Daoy (cell line): ENCODE measurements around the gene C2orf68. TPM values are rescaled to one million over a fixed set of nuclear protein-coding genes. Genes with fewer than 3 reads are reported as not detected.
A peak's percentile ranks its signal among the peaks of the same experiment; 100 is the strongest.
"Not testable (repeated sequence)": the region's sequence is repeated elsewhere in the genome, so short reads cannot be mapped to it uniquely, and the experiment has no call there.

ENCODE experiments used
- DNase-seq: peaks from one replicate; pipeline ENCODE4 v3.0.0-alpha.2; 2015; ENCODE audit warnings: low read depth
- total RNA-seq: library from RNA; depleted of rRNA; stranded (reverse); fragments of >200 nt; shearing (Covaris generic); gene quantifications from 2 replicates; pipeline ENCODE4 v1.2.3, GENCODE V29; 2014; rRNA removed

Gene C2orf68
- total RNA-seq, 1 experiment from 2014 or later = 9.4 TPM

DNA sequence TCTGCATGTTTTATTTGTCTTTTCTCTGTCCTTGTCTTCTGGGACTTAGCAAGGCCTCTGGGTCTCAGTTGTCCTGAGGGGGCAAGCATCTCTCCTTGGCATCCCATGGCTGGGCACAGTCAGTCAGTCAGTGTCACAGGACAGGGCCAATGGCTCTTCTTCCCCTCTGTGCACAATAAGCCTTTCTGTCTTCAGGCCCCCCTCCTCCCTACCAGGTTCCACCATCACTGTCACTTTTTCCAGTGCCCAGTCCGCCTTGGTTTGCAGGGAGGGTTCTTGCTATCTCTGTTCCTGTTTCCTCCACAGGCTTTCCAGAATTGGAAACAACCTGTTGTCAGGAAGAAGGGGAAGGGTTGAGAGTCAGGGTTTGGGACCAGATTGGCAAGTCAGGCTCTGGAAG lies 29.4 kb downstream of the C2orf68 start:
- no peak for DNase-seq

DNA sequence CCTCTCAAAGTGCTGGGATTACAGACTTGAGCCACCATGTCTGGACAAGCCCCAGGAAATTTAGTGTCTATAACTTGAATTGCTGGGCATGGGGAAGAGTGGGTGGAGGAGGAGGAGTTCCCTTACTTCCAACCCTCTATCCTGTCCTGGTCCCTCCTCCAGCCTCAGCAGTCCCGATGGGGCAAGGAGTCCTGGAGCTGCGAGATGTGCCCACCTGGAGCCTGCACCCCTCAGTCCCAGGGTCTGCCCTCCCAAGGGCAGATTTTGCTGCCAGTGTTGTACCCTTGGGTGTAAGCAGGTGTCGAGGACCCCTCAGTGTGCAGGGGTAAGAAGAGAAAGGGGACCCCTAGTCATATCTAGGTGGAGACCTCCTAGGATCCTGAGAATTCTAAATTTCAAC lies 31.7 kb downstream of the C2orf68 start:
- no peak for DNase-seq

DNA sequence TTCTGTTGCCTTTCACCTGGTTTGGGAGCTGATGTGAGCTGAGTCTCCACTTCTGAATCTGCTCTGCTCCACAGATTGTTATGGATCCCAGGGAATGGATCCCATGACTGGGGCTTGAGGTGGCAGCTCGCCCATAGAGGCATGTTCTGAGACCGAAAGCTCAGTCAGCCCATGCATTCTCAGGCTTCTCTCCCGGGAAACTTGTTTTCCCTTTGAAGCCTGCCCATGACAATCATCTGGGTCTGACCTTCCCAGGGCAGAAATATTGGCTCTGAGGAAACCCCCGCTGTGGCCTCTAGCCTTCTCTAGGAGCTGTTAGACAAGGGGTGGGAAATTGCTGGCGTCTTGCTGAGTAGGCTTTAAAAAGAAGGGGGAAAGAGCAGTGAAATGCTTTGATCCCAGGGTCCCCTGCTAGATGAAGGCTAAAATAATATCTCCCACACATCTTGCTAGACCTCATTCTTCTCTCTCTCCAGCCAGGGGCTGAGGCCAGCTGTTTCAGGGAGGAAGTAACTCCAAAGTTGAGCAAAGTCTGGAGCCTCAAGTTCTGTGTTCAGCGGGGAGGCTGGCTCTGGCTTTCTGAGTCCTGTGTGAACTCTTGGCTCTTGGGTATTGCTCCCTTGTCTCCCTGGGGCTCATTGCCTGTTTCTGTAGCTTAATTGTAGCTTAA lies 32.5 kb downstream of the C2orf68 start:
- DNase-seq = no peak

DNA sequence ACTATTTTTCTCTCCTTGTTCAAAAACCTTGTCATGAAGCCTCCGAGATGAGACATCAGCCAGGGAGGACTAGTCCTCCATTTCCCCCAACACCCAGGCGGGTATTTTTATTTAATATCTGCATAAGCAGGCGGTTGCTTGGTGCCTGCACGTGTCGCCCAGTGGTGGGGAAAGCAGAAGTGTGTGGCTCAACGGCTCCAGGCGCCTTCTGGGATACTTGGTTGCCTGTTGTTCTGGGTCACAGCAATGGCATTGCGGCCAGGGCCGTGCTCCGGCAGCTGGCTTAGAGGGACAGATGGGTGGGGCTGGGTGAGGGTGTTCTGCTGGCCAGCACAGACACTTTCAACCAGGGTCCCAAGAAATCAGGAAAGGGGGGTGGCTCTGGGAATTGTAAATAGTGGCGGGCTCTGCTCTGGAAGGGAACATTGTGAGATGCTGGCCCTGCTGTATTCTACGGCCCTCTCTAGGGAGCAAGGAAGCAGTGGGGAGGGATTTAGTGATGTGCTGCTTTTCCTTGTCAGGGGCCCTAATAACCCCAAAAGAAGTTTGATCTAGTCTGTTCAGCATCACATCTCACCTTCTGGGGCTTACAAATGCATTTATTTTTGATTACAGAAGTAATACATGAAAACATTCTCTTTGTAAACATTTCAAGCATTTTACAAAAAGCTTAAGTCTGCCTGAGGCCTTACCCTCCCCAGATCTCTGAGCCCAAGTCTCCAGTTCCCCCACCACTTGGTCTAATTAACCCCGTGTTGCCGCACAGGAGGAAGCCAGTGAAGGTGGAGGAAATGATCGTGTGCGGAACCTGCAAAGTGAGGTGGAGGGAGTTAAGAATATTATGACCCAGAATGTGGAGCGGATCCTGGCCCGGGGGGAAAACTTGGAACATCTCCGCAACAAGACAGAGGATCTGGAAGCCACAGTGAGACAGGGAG lies 33.4 kb downstream of the C2orf68 start:
- no peak for DNase-seq

DNA sequence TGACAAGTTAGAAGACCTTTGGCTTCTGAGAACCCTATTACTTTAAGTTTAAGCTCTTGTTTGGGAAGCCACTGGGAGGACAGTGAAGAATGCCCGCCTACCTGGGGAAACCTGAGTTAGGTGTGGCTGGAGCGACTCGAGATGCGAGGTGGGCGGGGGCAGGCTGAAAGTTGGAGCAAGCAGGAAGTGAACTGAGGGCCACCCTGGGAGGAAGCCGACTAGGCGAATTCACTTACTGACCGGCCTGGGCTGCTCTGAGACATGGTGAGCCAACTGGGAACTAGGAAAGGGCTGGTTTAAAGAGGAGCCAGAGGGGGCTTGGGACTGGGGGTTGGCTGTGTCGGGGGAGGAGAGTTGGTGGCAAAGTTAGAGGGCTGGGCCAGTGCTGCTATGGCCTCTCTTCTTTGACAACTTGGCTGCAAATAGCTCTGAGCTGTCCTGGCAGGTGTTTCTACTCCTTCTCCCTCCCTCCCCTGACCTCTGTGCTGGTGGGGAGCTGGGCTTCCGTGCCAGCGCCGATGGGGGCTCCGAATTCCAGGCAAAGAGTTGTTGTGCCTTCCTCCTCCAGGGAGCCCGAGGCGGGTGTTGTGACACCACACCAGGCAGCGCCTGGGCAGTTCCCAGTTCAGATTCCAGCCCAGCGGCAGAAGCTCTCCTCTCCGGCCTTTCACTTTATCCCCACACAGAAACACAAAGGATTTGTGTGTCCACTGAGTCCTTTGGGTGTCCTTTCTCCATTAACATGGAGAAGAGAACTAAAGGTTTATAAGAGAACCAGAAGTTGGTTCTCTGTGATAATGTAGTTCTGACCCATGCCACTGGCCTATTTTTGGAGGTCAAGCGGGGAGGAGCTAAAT lies 34.3 kb downstream of the C2orf68 start, which contains the start of gene VAMP8:
VAMP8 (plus strand) TSS at position 201 of the 857 bp plus-strand sequence; CDS start at position 262, 61 bp downstream.
- DNase-seq = peak; percentile 31

DNA sequence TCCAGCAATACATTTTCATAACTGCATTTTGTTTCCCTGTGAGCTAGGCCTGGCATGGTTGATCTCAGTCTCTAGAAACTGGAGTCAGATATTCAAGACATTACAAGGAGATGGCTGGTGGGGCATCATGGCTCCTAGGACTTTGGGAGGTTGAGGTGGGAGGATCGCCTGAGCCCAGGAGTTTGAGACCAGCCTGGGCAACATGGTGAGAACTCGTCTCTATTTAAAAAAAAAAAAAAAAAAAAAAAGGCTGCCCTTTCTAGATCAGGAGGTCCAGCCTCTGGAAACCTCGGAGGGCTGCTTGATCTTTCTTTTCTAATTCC lies 34.8 kb downstream of the C2orf68 start:
- DNase-seq = no peak

DNA sequence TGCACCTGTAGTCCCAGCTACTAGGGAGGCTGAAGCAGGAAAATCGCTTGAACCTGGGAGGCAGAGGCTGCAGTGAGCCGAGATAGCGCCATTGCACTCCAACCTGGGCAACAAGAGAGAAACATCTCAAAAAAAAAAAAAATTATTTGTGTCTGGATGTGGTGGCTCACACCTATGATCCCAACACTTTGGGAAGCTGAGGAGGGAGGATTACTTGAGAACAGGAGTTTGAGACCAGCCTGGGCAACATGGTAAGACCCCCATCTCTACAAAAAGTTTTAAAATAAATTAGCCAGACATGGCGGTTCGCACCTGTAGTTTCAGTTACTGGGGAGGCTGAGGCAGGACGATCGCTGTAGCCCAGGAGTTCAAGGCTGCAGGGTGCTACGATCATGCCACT lies 36.1 kb downstream of the C2orf68 start:
- DNase-seq = no peak

DNA sequence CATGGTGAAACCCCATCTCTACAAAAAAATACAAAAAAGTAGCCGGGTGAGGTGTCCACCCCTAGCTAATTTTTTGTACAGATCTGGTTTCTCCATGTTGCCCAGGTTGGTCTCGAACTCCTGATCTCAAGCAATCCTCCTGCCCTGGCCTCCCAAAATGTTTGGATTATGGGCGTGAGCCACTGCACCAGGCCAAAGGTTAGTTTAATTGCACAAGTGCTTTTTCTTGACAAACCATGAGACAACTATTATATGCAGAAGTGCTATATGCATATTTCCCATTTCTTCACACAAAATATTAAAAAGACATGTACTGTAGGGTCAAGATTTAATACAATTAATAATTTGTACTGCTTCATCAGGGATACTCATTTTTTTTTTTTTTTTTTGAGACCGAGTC lies 45.6 kb downstream of the C2orf68 start:
- no peak for DNase-seq

DNA sequence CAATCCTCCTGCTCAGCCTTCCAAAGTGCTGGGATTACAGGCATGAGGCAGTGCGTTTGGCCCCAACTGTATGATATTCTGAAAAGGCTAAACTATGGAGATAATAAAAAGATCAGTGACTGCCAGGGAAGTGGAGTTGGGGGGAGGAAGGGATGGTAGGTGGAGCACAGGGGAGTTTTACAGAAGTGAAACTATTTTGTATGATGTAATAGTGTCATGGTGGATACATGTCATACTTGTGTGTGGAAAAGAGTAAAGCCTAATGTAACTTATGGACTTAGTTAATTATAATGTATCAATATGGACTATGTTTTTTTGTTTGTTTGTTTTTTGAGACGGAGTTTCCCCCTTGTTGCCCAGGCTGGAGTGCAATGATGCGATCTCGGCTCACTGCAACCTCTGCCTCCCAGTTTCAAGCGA lies 47.7 kb downstream of the C2orf68 start:
- DNase-seq = no peak

DNA sequence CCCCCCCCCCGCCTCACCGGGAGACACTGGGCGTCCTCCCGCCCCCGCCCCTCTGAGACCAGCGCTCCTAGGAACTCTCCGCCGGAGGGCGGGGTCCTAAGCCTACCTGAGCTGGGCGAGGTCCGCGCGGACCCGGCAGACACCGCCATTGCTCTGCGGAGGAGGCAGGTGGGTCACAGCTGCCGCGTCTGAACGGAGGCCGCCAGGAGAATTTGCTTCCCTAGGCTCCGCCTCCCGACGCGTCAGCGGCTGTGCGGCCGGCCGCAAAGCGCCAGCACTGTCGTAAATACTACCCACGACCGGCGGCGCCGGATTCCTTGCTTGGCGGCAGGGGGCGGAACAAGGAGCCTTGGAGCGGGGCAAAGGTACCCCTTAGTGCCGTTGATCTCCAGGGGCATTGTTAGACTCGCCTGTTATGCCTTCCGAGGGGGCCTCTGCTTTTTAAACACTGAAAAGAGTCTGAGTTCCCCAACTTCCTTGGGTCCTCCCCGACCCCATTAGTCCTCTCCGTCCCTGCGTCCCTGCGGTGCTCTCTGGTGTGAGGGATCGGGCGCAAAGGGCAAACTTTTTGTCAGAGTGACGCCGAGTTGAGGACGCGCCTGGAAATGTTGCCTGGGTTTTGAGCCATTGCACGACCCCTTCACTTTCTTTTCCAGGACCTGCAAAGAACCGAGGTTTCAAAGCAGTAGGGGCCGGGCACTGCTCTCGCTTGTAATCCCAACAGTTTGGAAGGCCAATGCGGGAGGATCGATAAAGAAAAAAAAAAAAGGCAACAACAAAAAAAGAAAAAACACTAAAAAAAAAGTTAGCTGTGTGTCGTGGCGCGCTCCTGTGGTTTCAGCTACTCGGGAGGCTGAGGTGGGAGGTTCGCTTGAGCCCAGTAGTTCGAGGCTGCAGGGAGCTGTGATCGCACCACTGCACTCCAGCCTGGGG lies 50.3 kb downstream of the C2orf68 start, which contains the start of gene GGCX:
GGCX (minus strand) TSS at position 214 of the 933 bp plus-strand sequence; CDS start at position 149, 65 bp downstream.
- DNase-seq = peak; percentile 96

DNA sequence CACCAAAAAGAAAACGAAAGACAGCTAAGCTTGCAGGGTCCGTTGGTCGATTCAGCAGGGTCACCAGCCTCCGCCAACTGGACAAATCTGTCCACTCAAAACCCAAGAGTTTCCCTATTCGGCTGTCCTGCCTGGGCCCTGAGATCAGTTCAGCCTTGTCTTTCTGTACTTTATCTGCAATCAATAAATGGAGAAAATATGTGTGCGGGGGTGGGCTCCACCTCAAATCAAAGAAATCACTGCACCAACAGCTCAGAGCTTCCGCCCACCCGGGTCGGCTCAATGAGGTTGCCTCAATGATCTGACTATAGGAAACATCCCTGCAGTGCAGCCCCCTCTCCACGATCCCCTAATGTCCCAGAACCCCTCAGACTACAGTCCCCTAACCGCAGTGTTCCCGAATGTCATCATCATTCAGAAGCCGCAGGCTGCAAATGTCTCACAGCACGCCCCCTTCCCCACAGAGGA lies 51.0 kb downstream of the C2orf68 start:
- DNase-seq = no peak

DNA sequence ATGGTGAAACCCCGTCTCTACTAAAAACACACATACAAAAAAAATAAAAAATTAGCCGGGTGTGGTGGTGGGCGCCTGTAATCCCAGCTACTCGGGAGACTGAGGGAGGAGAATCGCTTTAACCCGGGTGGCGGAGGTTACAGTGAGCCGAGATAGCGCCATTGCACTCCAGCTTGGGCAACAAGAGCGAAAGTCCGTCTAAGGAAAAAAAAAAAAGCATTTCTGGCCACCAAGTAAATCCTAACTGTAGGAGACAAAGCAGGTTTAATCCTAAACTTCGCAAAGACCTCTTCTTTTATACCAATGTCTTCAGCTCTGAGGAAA lies 51.5 kb downstream of the C2orf68 start:
- not testable (repeated sequence) for DNase-seq

DNA sequence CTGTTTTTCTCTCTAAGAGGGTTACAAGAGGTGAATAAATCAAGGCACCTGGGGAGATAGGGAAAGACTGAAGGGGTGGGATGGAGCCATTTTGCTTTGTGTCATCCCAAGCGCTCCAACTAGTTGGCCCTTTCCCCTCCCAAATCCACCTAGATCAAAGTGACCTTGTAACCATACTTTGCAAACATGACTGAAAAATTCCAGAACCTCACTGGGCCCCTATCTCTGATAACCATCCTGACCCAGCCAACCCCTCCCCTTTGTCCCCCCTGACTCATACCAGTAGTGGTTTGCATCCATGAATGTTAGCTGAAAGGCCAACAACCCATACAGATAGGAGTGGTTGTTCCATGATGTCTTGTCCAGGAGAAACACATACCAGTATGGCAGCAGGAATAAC lies 53.7 kb downstream of the C2orf68 start:
- no peak for DNase-seq

DNA sequence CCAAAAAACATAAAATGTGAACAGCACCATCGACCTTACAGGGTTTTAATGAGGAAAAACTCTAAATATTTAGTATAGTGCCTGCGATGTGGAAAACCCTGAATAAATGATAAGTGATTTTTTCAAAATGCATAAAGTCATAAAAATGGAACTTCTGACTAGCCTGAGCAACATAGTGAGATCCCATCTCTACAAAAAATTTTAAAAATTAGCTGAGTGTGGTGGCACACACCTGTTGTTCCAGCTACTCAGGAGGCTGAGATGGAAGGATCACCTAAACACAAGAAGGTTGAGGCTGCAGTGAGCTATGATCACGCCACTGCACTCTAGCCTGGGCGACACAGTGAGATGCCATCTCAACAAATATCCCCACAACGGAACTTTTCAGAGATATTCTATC lies 54.7 kb downstream of the C2orf68 start:
- no peak for DNase-seq

Other genes with a start within 250 kb of the C2orf68 start
- 123 and 141 TPM in 2 replicates for gene CAPG, start 201.7 kb downstream of the C2orf68 start, total RNA-seq
- gene SH2D6, start 193.4 kb downstream of the C2orf68 start, total RNA-seq = 0.34 TPM in 1 of 2 replicates, not detected in the other
- 55.8 and 63.8 TPM in 2 replicates for gene MAT2A, start 72.9 kb downstream of the C2orf68 start, total RNA-seq
- 23.3 and 60.0 TPM in 2 replicates for gene GGCX, start 50.6 kb downstream of the C2orf68 start, total RNA-seq
- gene VAMP8, start 34.5 kb downstream of the C2orf68 start, total RNA-seq = 6.0 and 9.8 TPM in 2 replicates
- gene VAMP5, start 27.6 kb downstream of the C2orf68 start, total RNA-seq = 2.1 and 2.6 TPM in 2 replicates
- 314 and 360 TPM in 2 replicates for gene RNF181, start 16.3 kb downstream of the C2orf68 start, total RNA-seq
- 0.65 and 4.0 TPM in 2 replicates for gene TMEM150A, start 9.4 kb downstream of the C2orf68 start, total RNA-seq
- gene USP39, start 4.1 kb upstream of the C2orf68 start, total RNA-seq = 87.5 and 123 TPM in 2 replicates
- not detected in 2 replicates for gene SFTPB, start 56.1 kb upstream of the C2orf68 start, total RNA-seq
- gene GNLY, start 82.3 kb upstream of the C2orf68 start, total RNA-seq = not detected in 2 replicates
- 10.0 and 17.7 TPM in 2 replicates for gene ATOH8, start 141.9 kb upstream of the C2orf68 start, total RNA-seq